ENCODE data around the gene OR7C1.
"Not testable (repeated sequence)": the region's sequence is repeated elsewhere in the genome, so short reads cannot be mapped to it uniquely, and the experiment has no call there.

OR7C1 gene

DNA sequence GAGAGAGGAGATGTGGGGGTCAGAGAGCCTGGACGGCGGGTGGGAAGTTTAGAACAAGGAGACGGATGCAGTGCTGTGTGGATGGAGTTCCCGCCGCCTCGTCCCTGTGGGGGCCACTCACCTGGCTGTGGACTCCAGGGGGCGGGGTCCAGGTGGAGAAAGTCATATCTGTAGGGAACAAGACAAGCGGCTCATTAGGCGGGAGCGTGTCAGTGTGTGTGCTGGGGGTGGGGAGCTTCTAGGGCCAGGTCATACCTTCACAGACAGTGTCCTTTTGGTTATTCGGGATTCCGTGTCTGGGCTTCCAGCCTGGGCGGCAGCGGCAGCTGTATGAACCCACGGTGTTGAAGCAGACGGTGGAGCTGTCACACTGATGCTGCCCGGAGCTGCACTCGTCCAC lies 69.6 kb downstream of the OR7C1 start:
- DNase-seq (ENCODE audit: low spot score), result not testable (repeated sequence)

DNA sequence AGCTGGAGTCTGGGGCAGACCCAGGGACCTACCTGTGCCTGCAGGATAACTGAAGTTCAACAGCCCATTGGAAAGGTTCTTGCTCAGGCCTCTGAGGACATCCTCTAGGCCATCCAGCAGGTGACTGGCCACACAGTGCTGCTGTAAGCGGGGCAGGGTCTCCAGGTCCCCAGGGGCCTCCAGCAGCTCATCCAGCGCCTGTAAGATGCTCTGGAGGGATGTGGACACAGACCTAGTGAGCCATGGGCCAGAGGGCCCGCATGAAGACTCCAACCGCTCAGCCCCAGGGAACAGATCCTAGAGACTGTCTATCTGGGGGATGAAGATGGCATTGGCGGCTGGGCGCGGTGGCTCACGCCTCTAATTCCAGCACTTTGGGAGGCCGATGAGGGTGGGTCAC lies 70.6 kb downstream of the OR7C1 start:
- DNase-seq (ENCODE audit: low spot score), result no peak

DNA sequence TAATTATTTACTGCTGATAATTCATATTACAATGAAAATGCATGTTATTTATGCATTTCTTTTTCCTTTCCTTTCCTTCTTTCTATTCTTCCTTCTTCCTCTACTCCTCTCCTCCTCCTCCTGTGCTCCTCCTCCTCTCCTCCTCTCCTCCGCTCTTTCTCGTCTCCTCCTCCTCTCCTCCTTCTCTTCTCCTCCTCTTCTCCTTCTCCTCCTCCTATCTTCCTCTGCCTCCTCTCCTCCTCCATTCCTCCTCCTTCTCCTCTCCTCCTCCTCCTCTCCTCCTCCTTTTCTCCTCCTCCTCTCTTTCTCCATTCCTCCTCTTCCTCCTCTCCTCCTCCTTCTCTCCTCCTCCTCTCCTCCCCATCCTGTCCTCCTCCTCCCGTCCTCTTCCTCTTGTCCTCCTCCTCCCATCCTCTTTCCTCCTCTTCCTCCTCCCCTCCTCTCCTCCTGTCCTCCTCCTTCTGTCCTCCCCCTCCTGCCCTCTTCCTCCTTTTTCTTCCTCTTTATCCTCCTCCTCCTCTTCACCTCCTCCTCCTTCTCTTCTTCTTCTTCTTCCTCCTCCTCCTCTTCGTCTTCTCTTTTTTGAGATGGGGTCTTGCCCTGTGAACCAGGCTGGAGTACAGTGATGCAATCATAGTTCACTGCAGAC lies 71.4 kb downstream of the OR7C1 start:
- no peak for DNase-seq (ENCODE audit: low spot score)

GRCh38 chr19:14762111-14762510 lies 72.9 kb downstream of the OR7C1 start:
- no peak for DNase-seq (ENCODE audit: low spot score)

DNA sequence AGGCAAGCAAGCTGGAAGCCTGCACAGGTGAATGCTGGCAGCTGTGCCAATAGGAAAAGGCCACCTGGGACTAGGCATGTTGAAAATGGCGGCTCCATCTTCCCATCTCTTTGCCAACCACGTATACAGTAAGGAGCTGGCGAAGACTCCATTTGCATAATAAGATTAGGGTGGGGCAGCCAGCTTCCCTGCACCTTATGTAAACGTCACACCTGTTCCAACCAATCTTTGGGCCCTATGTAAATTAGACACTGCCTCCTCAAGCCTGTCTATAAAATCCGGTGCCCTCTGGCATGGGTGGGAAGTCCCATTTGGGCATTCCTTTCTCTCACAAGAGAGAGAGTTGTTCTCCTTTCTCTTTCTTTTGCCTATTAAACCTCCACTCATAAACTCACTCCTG lies 73.4 kb downstream of the OR7C1 start:
- DNase-seq (ENCODE audit: low spot score), result no peak

DNA sequence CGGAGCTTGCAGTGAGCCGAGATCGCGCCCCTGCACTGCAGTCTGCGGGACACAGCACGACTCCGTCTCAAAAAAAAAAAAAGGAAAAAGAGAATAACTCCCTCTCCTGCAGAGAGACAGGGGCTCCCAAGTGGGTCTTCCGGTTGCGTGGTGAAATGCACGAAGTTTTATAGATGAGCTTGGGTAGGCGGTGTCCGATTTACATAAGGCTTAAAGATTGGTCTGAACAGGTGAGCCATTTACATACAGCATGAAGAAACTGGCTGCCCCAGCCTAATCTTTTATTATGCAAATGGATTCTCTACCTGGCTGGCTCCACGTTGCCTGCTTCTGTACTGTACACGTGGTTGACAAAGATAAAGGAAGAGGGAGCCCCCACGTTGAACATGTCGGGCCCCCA lies 76.2 kb downstream of the OR7C1 start:
- no peak for DNase-seq (ENCODE audit: low spot score)

- no peak for DNase-seq (ENCODE audit: low spot score)
Measured at GRCh38 chr19:14748601-14749000, 86.4 kb downstream of the OR7C1 start.
